CD4-positive, alpha-beta T cell treated with Interleukin-10 for 1 hour (primary cell): ENCODE data around the gene CCDC149.
"Not testable (repeated sequence)": the region's sequence is repeated elsewhere in the genome, so short reads cannot be mapped to it uniquely, and the experiment has no call there.

Experiments used
- DNase-seq: peaks from one replicate; pipeline ENCODE4 v3.0.0-alpha.2; 2020

CCDC149 gene

GRCh38 chr4:24915121-24915922, 2.5 kb upstream of the CCDC149 start:
- DNase-seq, result no peak

DNA sequence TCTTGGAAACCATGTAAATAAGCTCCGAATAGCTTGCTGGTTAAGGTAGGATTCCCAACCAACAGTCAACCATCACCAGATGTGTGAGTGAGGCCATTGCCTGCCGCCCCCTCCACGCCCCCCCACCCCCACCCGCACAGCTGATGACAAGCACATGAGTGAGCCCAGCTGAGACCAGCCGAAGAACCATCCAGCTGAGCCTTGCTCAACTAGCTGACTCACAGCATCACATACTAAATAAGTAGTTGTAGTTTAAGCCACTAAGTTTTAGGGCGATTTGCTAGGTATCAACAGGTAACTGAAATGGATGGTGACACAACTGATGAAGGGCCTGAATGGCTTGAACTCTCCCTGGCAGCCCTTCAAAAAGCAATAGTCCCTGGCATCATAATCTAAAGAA, 1.6 kb upstream of the CCDC149 start:
- DNase-seq, result no peak

DNA sequence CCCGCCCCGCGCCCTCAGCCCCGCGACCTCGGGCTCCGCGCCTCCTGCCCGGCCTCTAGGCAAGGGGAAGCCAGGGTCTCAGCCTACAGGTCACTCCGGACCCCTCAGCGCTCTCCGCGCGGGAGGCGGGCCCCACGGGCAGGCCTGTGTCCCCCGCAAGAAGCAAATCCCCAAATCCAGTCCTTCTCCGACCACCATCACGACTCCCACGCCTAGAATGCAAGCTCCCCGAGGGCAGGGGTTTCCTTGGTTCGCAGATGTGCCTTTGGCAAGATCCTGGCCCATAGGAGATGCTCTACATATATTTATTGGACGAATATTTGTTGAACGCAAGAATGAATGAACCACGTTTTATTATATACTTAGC, 260 bp upstream of the CCDC149 start:
- no peak for DNase-seq

GRCh38 chr4:24910499-24910898, 2.3 kb downstream of the CCDC149 start:
- DNase-seq, result no peak

DNA sequence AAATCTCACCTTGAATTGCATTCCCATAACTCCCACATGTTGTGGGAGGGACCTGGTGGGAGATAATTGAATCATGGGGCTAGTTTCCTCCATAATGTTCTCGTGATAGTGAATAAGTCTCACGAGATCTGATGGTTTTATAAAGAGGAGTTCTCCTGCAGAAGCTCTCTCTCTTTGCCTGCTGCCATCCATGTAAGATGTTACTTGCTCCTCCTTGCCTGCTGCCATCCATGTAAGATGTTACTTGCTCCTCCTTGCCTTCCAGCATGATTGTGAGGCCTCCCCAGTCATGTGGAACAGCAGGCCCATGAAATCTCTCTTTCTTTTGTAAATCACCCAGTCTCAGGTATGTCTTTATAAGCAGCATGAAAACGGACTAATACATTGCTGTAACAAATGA, 3.2 kb downstream of the CCDC149 start:
- not testable (repeated sequence) for DNase-seq

- no peak for DNase-seq
Measured at GRCh38 chr4:24897639-24898038, 15.2 kb downstream of the CCDC149 start.

DNA sequence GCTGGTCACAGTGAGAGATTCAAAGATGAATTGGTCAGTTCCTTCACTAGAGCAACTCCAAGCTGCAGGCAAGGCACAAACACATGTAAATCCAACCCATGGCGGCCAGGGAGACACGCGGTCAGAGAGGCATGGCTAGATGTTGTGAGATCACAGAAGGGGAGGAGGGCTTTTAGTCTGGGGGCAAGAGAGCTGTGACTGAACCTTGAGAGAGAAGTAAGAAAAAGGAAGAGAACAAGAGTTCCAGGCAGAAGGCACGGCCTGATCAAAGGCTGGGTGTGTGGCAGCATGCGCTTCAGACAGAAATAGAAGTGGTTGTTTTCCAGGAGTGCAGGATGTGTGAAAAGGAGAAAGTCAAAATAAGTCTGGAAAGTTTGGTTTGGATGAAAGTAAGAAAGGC, 15.9 kb downstream of the CCDC149 start:
- DNase-seq, result no peak

- DNase-seq, result no peak
Measured at GRCh38 chr4:24896056-24896455, 16.8 kb downstream of the CCDC149 start.

DNA sequence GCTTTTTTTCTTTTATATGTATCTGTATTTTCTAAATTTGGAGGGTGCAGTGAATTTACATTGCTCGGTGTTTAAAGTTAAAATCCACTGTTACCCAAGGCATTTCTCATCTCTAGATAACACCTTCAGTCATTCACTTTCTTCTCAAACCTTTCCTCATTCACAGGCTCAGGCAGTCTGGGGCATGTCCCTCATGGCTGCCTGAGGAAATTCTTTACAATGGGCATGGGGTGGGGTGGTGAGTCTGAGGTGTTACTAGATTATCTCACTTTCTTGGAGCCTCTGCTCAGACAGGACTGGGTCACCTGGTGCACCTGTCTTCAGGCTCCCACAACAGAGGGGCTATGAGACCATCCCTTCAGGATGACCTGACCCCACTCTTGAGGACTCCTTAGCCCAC, 17.4 kb downstream of the CCDC149 start:
- DNase-seq, result no peak

DNA sequence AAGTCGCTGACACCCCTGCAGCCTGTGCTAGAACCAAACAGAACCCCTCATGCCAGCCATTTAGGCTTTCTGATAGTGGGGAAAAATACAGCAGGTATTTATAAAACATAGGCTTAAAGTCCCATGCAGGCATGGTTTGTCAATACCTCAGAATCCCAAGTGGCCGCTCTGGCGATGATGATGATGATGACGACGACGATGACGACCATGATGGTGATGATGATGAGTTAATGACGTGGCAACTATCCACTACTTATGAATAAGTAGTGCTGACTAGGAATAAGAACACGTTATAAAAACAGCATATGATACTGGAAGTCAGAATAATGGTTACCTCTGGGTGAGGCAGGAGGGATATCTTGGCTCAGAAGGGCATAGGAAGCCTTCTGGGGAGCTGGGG, 18.0 kb downstream of the CCDC149 start:
- no peak for DNase-seq

GRCh38 chr4:24894243-24894642, 18.6 kb downstream of the CCDC149 start:
- no peak for DNase-seq

DNA sequence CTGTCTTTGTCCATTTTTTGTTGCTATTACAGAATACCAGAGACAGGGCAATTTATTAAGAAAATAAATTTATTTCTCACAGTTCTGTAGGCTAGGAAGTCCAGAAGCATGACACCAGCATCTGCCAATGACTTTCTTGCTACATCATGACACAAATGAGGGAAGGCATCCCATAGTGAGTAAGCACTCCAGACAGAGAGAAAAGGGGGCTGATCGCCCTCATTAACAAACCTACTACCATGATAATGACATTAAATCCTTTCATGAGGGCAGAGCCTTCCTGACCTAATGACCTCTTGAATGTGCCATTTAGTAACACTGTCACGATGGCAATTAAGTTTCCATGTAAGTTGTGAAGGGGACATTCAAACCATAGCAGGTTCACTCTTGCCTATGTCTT, 20.1 kb downstream of the CCDC149 start:
- DNase-seq, result no peak

DNA sequence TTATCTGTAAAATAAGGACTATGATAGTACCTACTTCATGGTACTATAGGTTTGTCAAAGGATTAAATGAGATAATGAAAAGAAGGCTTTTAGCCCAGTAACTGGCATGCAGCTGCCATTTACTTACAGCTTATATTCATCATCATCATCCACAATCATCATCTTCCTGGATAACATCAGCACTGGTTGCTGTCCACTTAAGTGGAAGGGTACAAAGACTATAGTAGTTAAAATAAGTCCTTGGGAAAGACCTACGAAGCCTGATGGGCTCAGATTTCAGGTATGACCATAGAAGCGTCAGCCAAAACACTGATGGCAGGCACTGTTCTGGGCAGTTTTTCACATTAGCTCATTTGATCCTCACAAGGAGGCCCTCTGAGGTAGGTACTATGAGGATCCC, 20.6 kb downstream of the CCDC149 start:
- DNase-seq, result no peak

- DNase-seq, result no peak
Measured at GRCh38 chr4:24890561-24891126, 22.2 kb downstream of the CCDC149 start.

DNA sequence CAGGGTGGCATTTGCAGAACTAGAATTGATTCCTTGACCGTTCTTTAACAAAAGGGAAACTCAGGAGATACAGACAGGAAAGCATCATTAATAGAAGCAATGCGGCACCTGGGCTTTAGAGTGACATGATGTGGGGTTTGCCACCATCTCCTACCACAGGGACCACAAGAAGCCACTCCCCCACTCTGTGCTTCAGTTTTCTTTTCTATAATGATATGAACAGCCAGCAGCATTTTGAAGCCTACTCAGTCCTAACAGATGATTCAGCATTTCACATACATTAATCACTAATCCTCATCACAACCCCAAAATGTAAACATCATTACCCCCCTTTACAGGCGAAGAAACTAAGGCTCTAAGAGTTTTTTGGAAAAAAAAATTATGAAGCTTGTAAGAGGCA, 22.9 kb downstream of the CCDC149 start:
- DNase-seq, result no peak

DNA sequence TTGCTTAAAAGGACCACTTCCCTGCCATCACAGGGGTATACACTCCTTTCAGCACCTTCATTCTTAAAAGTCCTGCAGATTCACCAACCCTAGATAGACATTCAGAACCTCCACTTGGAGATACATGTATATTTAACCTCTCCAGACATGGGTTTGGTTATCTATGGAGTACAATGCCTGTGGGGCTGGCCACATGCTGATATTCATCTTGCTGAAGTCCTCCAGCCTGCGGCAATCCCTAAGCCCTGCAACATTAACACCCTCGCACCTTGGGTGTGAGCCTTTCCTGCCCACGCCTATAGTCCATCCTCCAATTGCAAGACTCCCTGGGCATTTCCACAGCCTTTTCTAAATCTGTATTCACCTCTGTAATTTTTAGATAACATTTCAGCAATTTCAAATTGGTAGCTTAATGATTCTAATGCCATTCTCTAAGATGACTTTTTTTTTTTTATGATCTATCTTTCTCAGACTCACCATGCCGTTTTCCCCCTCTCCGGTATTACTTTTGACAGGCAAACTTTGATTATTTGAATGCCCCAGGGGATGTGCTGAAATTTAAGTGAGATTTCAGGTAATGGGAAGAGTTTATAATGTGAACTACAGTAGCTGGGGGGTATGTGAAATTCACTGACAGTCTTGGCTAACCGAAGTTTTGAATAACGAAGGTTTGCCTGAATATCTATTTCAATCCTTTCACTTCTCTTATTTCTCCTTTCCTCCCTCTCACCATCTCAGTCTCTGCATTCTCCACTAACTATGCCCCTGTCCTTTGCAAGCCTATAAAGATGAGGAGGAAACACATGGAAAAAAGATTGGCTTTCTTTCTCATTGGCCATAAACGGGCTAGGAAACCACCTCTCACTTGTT, 24.1 kb downstream of the CCDC149 start:
- no peak for DNase-seq

DNA sequence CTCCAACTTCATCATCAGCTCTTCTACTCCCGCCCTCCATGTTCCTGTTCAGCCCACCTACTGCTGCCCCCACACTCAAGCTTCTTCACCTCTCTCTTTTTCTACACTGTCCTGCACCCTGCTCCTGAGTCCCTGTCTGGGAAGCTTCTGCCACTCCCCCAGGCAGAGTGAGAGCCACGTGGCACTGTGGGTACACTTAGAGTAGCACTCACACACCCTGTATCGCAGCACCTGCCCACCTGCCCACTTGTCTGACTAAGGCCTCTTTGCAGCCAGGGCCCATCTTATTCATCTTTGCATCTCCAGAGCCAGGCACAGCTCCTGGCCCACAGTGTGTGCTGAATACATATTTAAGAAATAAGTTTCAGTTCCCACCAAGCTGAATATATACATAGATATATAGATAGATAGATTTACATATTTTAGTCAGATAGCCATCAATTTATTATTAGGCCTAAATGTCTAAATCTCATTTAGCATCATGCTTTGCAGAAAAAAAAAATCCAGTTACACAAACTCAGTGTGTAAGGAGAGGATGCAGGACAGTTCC, 24.9 kb downstream of the CCDC149 start:
- no peak for DNase-seq

DNA sequence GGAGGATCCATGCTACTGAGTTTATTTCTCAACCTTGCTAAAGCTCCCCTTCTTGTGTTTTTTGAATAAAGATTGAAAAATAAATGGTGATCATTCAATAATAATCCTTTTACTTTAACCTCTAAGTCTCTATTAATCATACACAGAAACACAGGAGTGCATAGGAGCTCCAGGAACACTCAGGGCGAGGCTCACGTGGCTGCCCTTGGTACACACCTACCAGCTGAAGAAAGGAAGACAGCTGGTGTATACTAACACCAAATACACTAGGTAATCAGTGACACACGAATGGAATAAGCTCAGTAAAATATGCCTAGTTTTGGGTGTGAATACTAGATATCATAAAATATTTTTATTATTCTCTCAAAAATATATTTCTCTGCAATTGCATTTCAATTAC, 26.2 kb downstream of the CCDC149 start:
- no peak for DNase-seq

DNA sequence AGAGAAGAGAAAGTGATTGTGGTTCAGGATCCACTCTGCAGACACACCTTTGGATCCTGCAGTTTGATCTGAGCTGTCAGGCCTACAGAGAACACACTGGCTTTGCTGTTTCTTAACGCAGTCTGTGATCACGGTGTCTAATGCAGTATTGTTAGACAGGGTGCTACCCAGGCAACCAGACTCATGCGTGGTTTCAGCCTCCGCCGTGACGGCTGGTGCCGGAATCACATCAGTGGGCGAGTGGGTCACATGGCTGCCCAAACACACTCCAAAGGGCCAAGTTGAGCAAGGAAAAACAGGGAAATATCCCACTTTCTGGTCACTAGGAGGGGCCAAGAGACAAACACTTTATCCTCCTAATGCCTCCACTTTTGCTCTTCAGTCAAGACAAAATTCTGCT, 27.5 kb downstream of the CCDC149 start:
- no peak for DNase-seq

DNA sequence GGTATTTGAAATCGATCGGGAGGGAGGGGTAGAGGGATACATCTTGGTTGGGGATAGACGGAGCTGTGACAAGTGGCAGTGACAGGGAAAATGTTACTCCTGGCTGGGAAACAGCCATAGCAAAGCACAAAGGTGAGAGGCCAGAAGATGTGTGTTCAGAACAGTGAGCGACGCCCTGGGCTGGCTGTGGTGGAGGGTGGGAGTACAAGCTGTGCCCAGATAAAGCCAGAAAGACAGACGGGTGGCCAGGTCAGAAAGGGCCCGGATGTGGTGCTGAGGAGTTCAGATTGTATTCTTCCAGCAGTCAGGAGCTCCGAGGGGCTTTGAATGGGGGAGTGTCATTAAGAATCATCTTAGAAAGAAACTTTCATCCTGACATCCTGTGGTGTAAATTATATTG, 27.9 kb downstream of the CCDC149 start:
- DNase-seq, result no peak

- no peak for DNase-seq
Measured at GRCh38 chr4:24881508-24882196, 31.2 kb downstream of the CCDC149 start.

- DNase-seq, result no peak
Measured at GRCh38 chr4:24880186-24880585, 32.7 kb downstream of the CCDC149 start.

- no peak for DNase-seq
Measured at GRCh38 chr4:24878636-24879016, 34.2 kb downstream of the CCDC149 start.
